Osteoblast (primary cell): ENCODE data around the gene LRRC45. TPM values are rescaled to one million over a fixed set of nuclear protein-coding genes. Genes with fewer than 3 reads are reported as not detected.

Experiments used
- DNase-seq: peaks from one replicate; pipeline ENCODE4 v3.0.0; 2011; ENCODE audit warnings: low spot score, mixed read lengths; ENCODE audit not compliant: insufficient read length; ENCODE audit errors: missing footprints
- H2AFZ ChIP-seq: 2 replicates; pipeline ENCODE4 v1.6.0; 2011; ENCODE audit warnings: mild to moderate bottlenecking, low read length
- H3K27ac ChIP-seq: 2 replicates; pipeline ENCODE4 v1.5.1; 2011; ENCODE audit warnings: mild to moderate bottlenecking, low read depth, low read length, moderate library complexity
- H3K27me3 ChIP-seq: 2 replicates; pipeline ENCODE4 v1.6.0; 2012; ENCODE audit warnings: mild to moderate bottlenecking, control low read depth, inconsistent platforms, low read length, moderate library complexity; ENCODE audit not compliant: insufficient read depth
- H3K36me3 ChIP-seq: 2 replicates; pipeline ENCODE4 v1.5.1; 2011; ENCODE audit warnings: mild to moderate bottlenecking, low read length, control low read depth, moderate library complexity; ENCODE audit not compliant: insufficient read depth
- H3K4me1 ChIP-seq: 2 replicates; pipeline ENCODE4 v1.5.1; 2011; ENCODE audit warnings: mild to moderate bottlenecking, low read length, control low read depth, moderate library complexity; ENCODE audit not compliant: insufficient read depth
- H3K4me2 ChIP-seq: 2 replicates; pipeline ENCODE4 v1.6.0; 2011; ENCODE audit warnings: mild to moderate bottlenecking, low read length; ENCODE audit not compliant: insufficient read depth
- H3K4me3 ChIP-seq: fragments of 200-600 bp; sonication (generic); 3 replicates; pipeline ENCODE4 v1.5.1; 2012; ENCODE audit warnings: mild to moderate bottlenecking, low read length, inconsistent platforms; ENCODE audit not compliant: insufficient read depth
- H3K79me2 ChIP-seq: 2 replicates; pipeline ENCODE4 v1.6.0; 2012; ENCODE audit warnings: mild to moderate bottlenecking, low read length, control low read depth, inconsistent platforms; ENCODE audit not compliant: insufficient read depth
- H3K9me3 ChIP-seq: 2 replicates; pipeline ENCODE4 v1.5.1; 2011; ENCODE audit warnings: low read depth, low read length, control low read depth
- H4K20me1 ChIP-seq: 2 replicates; pipeline ENCODE4 v1.6.0; 2012; ENCODE audit warnings: mild to moderate bottlenecking, low read length, control low read depth; ENCODE audit not compliant: insufficient read depth
- CTCF ChIP-seq: IDR thresholded peaks from 2 replicates; pipeline ENCODE4 v1.5.1; 2011; ENCODE audit warnings: mild to moderate bottlenecking, low read depth, low read length, moderate library complexity; ENCODE audit errors: extremely low read depth
- total RNA-seq: library from RNA; depleted of rRNA; stranded (reverse); fragments of >200 nt; gene quantifications from 2 replicates; pipeline ENCODE4 v1.2.3, GENCODE V29; 2012

Gene LRRC45
- total RNA-seq, 1 donor, result 13.4 TPM

- H3K79me2 ChIP-seq, result peaks cover 46% of the 10 kb centered on the region
- H3K4me1 ChIP-seq, result peaks cover 12% of the 10 kb centered on the region
- H3K36me3 ChIP-seq, result peaks cover 45% of the 10 kb centered on the region
- H2AFZ ChIP-seq, result peak overlapping the region; percentile 17
- peak overlapping the region; percentile 69 for H3K4me2 ChIP-seq
- no peaks in the 10 kb centered on the region for H3K9me3 ChIP-seq
- DNase-seq, result peak; percentile 96
- H3K4me3 ChIP-seq, result peak overlapping the region; percentile 91
- peak overlapping the region; percentile 7 for H3K27ac ChIP-seq
- no peak for TF ChIP-seq CTCF
- H3K27me3 ChIP-seq, result no peaks in the 10 kb centered on the region
- peaks cover 4% of the 10 kb centered on the region for H4K20me1 ChIP-seq
Measured at GRCh38 chr17:82050761-82051641, 27.9 kb downstream of the LRRC45 start.

GRCh38 chr17:82051776-82052637 is 28.9 kb downstream of the LRRC45 start, which contains the start of the genes GPS1 and RFNG:
GPS1 (plus strand) TSS chr17:82051898; CDS start chr17:82051932, 34 bp downstream.
RFNG (minus strand) TSS chr17:82051811; CDS start chr17:82051766, 45 bp downstream.
- peak; percentile 100 for DNase-seq
- Histone ChIP-seq H3K79me2 (peaks cover 46% of the 10 kb centered on the region), H3K36me3 (peaks cover 45% of the 10 kb centered on the region), H3K9me3 (no peaks in the 10 kb centered on the region), H3K27ac (peak within 1 kb of the TSS; percentile 37), H3K4me2 (peak within 1 kb of the TSS; percentile 81), H3K4me3 (peak within 1 kb of the TSS; percentile 91), H4K20me1 (peaks cover 4% of the 10 kb centered on the region), H3K27me3 (no peaks in the 10 kb centered on the region), H2AFZ (peak within 1 kb of the TSS; percentile 17), H3K4me1 (peaks cover 12% of the 10 kb centered on the region)
- no peak for TF ChIP-seq CTCF

DNA sequence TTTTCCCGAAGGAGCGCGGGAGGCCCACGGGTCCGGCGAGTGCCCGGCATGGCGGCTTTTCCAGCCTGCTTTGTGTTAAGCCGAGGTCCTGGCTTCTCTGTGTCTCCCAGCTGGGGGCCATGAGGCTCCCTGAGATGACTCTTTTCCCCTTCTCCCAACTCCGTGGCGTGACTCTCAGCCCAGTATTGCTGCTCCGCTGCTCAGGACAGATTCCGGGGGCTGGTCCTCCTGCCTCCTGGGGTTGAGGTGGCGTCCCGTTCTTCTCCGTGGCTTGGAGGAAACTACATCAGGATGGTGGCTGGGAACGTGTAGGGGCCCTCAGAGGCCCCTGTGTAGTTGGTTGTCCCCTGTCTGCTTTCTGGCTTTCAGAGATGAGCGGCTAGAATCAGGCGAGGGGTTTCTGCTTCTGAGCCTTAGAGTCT is 29.5 kb downstream of the LRRC45 start:
- H3K9me3 ChIP-seq, result no peaks in the 10 kb centered on the region
- H3K4me1 ChIP-seq, result peaks cover 12% of the 10 kb centered on the region
- TF ChIP-seq CTCF, result no peak
- peak; percentile 97 for DNase-seq
- no peak overlapping the region for H2AFZ ChIP-seq
- peak overlapping the region; percentile 81 for H3K4me2 ChIP-seq
- H3K27me3 ChIP-seq, result no peaks in the 10 kb centered on the region
- peak overlapping the region; percentile 37 for H3K27ac ChIP-seq
- peaks cover 46% of the 10 kb centered on the region for H3K79me2 ChIP-seq
- peaks cover 41% of the 10 kb centered on the region for H3K36me3 ChIP-seq
- peak overlapping the region; percentile 91 for H3K4me3 ChIP-seq
- H4K20me1 ChIP-seq, result peaks cover 4% of the 10 kb centered on the region
